Tibial artery (tissue), 4 donors: ENCODE data around the gene LMAN2L.

Experiments used
- DNase-seq, 2 donors: peaks; one replicate each; pipeline ENCODE4 v3.0.0-alpha.2; 2019
- H3K27ac ChIP-seq, 2 donors: fragments of 200-600 bp; sonication (generic) in 1 of 2; 1 replicate in 1 of 2; 2 replicates in 1 of 2; pipeline ENCODE4 v1.5.1; 2018 to 2019; ENCODE audit warnings: mild to moderate bottlenecking in 1 of 2
- H3K27me3 ChIP-seq, 2 donors: fragments of 200-600 bp; sonication (generic) in 1 of 2; one replicate each; pipeline versions ENCODE4 v1.5.1 to v1.6.0; 2016 to 2019
- H3K36me3 ChIP-seq, 3 donors: fragments of 200-600 bp; sonication (generic) in 2 of 3; one replicate each; pipeline ENCODE4 v1.5.1; 2016 to 2019; ENCODE audit warnings: mild to moderate bottlenecking in 2 of 3
- H3K4me1 ChIP-seq, 4 donors: fragments of 200-600 bp; sonication (generic) in 2 of 4; 1 replicate in 3 of 4; 2 replicates in 1 of 4; pipeline ENCODE4 v1.5.1; 2016 to 2019
- H3K4me3 ChIP-seq, 2 donors: fragments of 200-600 bp; sonication (generic) in 1 of 2; 1 replicate in 1 of 2; 2 replicates in 1 of 2; pipeline ENCODE4 v1.5.1; 2018 to 2019; ENCODE audit warnings: mild to moderate bottlenecking in 2 of 2
- H3K9me3 ChIP-seq, 3 donors: fragments of 200-600 bp; sonication (generic) in 1 of 3; one replicate each; pipeline ENCODE4 v1.5.1; 2016 to 2019
- intact Hi-C: fragments of 100-400 bp; cut with DNase I; formaldehyde crosslinking; loops from one replicate; pipeline ENCODE4 v1.15.0; 2023; ENCODE audit warnings: low total_unique reads
- TF ChIP-seq, protein P1 (sequence below), 2 experiments: fragments of 200-600 bp in 1 of 2; fragments of 450-650 bp in 1 of 2; IDR thresholded peaks; one replicate each; pipeline ENCODE4 v1.5.1; 2017 to 2019; ENCODE audit warnings: antibody characterized with exemption in 2 of 2, mild to moderate bottlenecking in 1 of 2, moderate library complexity in 1 of 2

LMAN2L gene

DNA sequence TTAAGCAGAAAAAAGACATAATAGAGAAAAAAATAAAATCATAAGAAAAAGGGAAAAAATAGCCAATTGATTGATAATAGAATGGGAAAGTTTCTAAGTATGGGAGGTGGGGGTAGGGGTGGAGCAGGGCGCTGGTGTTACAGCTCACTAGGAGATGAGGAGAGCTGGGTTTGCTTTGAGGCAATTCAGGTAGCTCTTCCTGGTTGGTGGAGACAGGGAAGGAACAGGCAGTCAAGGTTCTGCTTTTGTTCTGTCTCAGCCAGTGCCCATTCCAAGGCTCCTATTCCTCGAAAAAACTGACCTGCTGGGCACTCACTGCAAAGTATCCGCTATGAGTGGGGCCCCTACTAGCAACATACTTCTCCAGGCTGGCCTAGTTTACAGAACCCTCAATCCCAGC lies 19.1 kb upstream of the LMAN2L start:
- TF ChIP-seq, protein P1, sequence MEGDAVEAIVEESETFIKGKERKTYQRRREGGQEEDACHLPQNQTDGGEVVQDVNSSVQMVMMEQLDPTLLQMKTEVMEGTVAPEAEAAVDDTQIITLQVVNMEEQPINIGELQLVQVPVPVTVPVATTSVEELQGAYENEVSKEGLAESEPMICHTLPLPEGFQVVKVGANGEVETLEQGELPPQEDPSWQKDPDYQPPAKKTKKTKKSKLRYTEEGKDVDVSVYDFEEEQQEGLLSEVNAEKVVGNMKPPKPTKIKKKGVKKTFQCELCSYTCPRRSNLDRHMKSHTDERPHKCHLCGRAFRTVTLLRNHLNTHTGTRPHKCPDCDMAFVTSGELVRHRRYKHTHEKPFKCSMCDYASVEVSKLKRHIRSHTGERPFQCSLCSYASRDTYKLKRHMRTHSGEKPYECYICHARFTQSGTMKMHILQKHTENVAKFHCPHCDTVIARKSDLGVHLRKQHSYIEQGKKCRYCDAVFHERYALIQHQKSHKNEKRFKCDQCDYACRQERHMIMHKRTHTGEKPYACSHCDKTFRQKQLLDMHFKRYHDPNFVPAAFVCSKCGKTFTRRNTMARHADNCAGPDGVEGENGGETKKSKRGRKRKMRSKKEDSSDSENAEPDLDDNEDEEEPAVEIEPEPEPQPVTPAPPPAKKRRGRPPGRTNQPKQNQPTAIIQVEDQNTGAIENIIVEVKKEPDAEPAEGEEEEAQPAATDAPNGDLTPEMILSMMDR (IDR thresholded peaks at IDR 0.05): no peak
- intact Hi-C loops: no loop called here
- Histone ChIP-seq H3K36me3 (no peaks in the 10 kb centered on the region), H3K27me3 (no peaks in the 10 kb centered on the region), H3K27ac (no peak overlapping the region), H3K4me3 (no peak overlapping the region), H3K9me3 (no peaks in the 10 kb centered on the region), H3K4me1 (peaks cover 0 to 36% (median 31%) of the 10 kb centered on the region in 4 donors)
- DNase-seq: no peak

DNA sequence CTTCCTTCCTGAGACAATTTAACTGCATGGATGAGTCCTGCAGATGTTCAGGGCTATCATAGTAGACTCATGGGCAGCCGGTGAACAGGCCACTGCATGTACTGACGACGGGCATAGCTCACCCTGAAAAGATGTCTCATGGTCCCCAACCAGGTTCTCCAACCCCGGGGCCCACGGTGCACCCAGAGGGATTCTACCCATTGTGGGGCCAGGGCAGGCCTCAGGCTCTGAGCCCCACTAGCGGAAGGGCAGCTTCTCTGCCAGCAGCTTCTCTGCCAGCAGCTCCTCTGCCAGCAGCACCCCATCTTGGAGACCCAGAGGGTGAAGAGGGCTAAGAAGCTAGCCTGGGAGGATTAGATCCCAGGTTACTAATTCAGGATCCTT lies 17.6 kb upstream of the LMAN2L start:
- Histone ChIP-seq H3K27ac (no peak overlapping the region), H3K27me3 (no peaks in the 10 kb centered on the region), H3K9me3 (no peaks in the 10 kb centered on the region), H3K4me3 (no peak overlapping the region), H3K36me3 (no peaks in the 10 kb centered on the region), H3K4me1 (peaks cover 0 to 21% (median 17%) of the 10 kb centered on the region in 4 donors)
- TF ChIP-seq, protein P1 (IDR thresholded peaks at IDR 0.05): no peak
- intact Hi-C loops: no loop called here
- DNase-seq: no peak

DNA sequence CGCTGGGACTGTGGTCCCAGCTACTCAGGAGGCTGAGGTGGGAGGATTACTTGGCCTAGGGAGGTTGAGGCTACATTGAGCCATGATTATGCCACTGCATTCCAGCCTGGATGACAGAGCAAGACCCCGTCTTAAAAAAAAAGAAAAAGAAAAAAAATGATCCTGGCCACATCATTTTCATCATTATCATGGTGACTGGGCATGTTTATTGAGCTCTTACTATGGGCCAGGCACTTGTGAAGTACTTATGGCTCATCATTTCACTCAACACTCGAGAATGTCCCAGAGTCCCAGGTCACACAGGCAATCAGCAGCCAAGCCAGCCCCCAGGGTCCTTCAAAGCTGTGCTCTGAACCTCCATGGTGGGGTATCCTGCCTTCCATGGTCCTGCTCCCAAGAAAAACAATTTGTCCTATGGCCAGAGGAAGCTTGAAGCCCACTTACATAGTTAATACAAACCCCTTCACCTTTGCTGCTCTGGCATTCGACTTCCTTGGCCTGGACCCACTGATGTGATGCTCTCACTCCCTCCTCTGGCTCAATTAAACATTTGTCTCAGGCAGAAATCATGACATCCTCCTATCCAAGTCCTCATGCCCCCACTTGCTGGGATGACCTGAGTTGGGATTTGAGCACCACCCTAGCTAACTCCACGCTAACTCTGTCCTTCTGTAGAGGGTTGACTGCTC lies 17.1 kb upstream of the LMAN2L start:
- Histone ChIP-seq H3K4me1 (peaks cover 0 to 15% (median 11%) of the 10 kb centered on the region in 4 donors), H3K27ac (no peak overlapping the region), H3K4me3 (no peak overlapping the region), H3K9me3 (no peaks in the 10 kb centered on the region), H3K27me3 (no peaks in the 10 kb centered on the region), H3K36me3 (no peaks in the 10 kb centered on the region)
- intact Hi-C loops: no loop called here
- DNase-seq: no peak
- TF ChIP-seq, protein P1 (IDR thresholded peaks at IDR 0.05): no peak

DNA sequence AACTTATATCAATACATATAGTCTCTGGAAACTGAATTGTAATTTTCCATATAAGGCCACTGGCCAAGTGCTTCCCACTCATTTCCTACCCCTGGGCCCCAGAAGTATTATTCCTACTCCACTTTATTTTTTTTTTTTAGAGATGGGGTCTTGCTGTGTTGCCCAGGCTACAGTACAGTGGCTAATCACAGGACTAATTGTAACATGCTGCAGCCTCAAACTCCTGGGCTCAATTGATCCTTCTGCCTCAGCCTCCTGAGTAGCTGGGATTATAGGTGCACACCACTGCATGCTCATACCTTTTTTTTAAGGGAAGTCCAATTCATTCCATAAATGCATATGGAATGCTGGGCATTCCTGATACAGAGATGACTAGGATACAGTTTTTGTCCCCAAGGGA lies 14.5 kb upstream of the LMAN2L start:
- DNase-seq: no peak
- TF ChIP-seq, protein P1 (IDR thresholded peaks at IDR 0.05): no peak
- Histone ChIP-seq H3K27ac (no peak overlapping the region), H3K36me3 (no peaks in the 10 kb centered on the region), H3K9me3 (no peaks in the 10 kb centered on the region), H3K4me1 (no peaks in the 10 kb centered on the region), H3K4me3 (no peak overlapping the region), H3K27me3 (no peaks in the 10 kb centered on the region)
- intact Hi-C loops: no loop called here

DNA sequence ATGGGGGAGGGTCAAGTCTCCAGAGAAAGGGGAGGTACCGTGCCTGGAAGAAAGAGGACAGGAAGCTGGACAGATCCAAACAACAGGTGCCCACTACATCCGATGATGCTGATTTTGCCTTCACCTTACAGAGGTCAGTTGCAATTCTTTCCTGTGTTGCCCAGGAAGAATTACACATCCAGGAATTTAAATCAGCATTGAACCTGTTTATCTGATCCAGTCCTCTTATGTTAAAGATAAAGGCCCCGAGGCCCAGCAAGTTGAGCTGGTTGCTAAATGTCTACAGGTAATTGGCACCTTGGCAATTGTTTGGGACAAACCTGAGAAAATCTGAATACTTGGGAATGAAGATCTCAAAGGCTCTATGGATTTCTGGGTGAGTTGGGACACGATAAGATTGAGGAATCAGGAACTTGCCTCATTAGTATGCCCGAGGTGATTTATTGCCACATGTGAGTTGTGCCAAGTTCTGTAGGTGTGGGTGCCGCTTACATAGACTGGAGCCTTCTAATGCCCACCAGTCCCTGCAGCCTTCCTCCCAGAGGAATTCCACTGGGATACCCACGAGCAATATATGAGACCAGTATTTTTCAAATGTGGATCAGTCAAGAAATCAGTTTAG lies 13.9 kb upstream of the LMAN2L start:
- Histone ChIP-seq H3K4me3 (no peak overlapping the region), H3K27me3 (no peaks in the 10 kb centered on the region), H3K4me1 (no peaks in the 10 kb centered on the region), H3K36me3 (no peaks in the 10 kb centered on the region), H3K9me3 (no peaks in the 10 kb centered on the region), H3K27ac (no peak overlapping the region)
- TF ChIP-seq, protein P1 (IDR thresholded peaks at IDR 0.05): no peak
- intact Hi-C loops: no loop called here
- DNase-seq: no peak
